PFSK-1 (cell line): Measurements from ENCODE around the gene PRXL2B.

Experiments
- FOXP2 ChIP-seq: optimal IDR thresholded peaks from 2 replicates; pipeline ENCODE3; 2011; ENCODE audit warnings: borderline replicate concordance, control low read depth, inconsistent platforms; ENCODE audit not compliant: insufficient read depth; ENCODE audit errors: extremely low read length, extremely low read depth
- POLR2AphosphoS5 ChIP-seq: IDR thresholded peaks from 2 replicates; pipeline ENCODE4 v1.6.1; 2012; ENCODE audit warnings: low read depth, mild to moderate bottlenecking, control low read depth, low read length, moderate library complexity
- REST ChIP-seq, 2 experiments: IDR thresholded peaks; 2 replicates each; pipeline versions ENCODE4 v1.6.1 to v1.8.0; 2011 to 2012; ENCODE audit warnings: low read depth in 2 of 2, low read length in 2 of 2, control low read depth in 1 of 2, inconsistent platforms in 1 of 2, mild to moderate bottlenecking in 1 of 2, moderate library complexity in 1 of 2; ENCODE audit not compliant: insufficient read depth in 1 of 2
- SIN3A ChIP-seq: IDR thresholded peaks from 2 replicates; pipeline ENCODE4 v1.6.1; 2012; ENCODE audit warnings: mild to moderate bottlenecking, low read length, moderate library complexity, borderline replicate concordance; ENCODE audit not compliant: insufficient read depth
- TAF1 ChIP-seq: IDR thresholded peaks from 2 replicates; pipeline ENCODE4 v1.6.1; 2012; ENCODE audit warnings: low read length, control low read depth, borderline replicate concordance; ENCODE audit not compliant: insufficient read depth

Gene PRXL2B

GRCh38 chr1:2570332-2570731 is 16.2 kb upstream of the PRXL2B start:
- TF ChIP-seq REST (IDR thresholded peaks at IDR 0.05; ENCODE audit: insufficient read depth in 1 of 2, low read depth in 2 of 2, low read length in 2 of 2) (no peak), TAF1 (no peak), FOXP2 (no peak), POLR2AphosphoS5 (no peak), SIN3A (no peak)

- no peak for TF ChIP-seq POLR2AphosphoS5
- no peak for TF ChIP-seq REST (IDR thresholded peaks at IDR 0.05; ENCODE audit: insufficient read depth in 1 of 2, low read depth in 2 of 2, low read length in 2 of 2)
- no peak for TF ChIP-seq FOXP2
- no peak for TF ChIP-seq TAF1
- TF ChIP-seq SIN3A = no peak
Measured at GRCh38 chr1:2571348-2571747, 15.2 kb upstream of the PRXL2B start.

- no peak for TF ChIP-seq FOXP2
- no peak for TF ChIP-seq REST (IDR thresholded peaks at IDR 0.05; ENCODE audit: insufficient read depth in 1 of 2, low read depth in 2 of 2, low read length in 2 of 2)
- TF ChIP-seq TAF1 = no peak
- no peak for TF ChIP-seq POLR2AphosphoS5
- TF ChIP-seq SIN3A = no peak
Measured at GRCh38 chr1:2573250-2573920, 13.2 kb upstream of the PRXL2B start.

- TF ChIP-seq TAF1 = no peak
- TF ChIP-seq POLR2AphosphoS5 = no peak
- TF ChIP-seq REST (IDR thresholded peaks at IDR 0.05; ENCODE audit: insufficient read depth in 1 of 2, low read depth in 2 of 2, low read length in 2 of 2) = no peak
- no peak for TF ChIP-seq FOXP2
- no peak for TF ChIP-seq SIN3A
Measured at GRCh38 chr1:2574350-2574749, 12.2 kb upstream of the PRXL2B start.
